Cardiac fibroblast (primary cell): Measurements from ENCODE around the gene PTPRN2.
"Not testable (repeated sequence)": the region's sequence is repeated elsewhere in the genome, so short reads cannot be mapped to it uniquely, and the experiment has no call there.

ENCODE experiments used
- DNase-seq, 2 donors: peaks; one replicate each; pipeline versions ENCODE4 v3.0.0 to v3.0.0-alpha.2; 2010; ENCODE audit warnings: low read depth in 2 of 2
- H3K4me3 ChIP-seq, 2 donors: replicated peaks in 1 of 2; 1 replicate in 1 of 2; 2 replicates in 1 of 2; pipeline ENCODE4 v1.5.1; 2011; ENCODE audit warnings: low read depth in 2 of 2, low read length in 2 of 2, mild to moderate bottlenecking in 2 of 2, moderate library complexity in 1 of 2
- TF ChIP-seq, protein P1 (sequence below): IDR thresholded peaks from one replicate; pipeline ENCODE4 v1.5.1; 2011; ENCODE audit warnings: low read depth, mild to moderate bottlenecking, low read length, inconsistent platforms

The PTPRN2 gene

DNA sequence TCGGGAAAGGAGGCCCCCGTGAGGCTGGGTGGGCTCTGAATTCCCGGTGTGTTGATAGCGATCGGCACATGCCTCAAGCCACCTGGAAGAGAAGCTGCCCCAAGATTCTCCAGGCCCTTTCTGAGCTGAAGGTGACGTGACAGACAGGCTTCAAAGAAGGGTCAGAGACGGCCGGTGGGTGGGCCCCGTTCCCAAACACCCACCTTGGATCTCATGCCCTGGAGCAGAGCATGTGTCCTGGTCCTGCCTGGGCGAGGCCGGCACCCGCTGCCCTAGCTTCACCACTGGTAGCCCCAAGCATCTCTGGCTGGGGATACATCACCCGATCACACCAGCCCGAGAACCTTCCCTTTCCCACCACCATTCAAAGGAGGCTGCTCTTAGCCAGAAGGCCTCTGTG is 851.8 kb downstream of the PTPRN2 start:
- H3K4me3 ChIP-seq, result no peak overlapping the region
- TF ChIP-seq, protein P1, sequence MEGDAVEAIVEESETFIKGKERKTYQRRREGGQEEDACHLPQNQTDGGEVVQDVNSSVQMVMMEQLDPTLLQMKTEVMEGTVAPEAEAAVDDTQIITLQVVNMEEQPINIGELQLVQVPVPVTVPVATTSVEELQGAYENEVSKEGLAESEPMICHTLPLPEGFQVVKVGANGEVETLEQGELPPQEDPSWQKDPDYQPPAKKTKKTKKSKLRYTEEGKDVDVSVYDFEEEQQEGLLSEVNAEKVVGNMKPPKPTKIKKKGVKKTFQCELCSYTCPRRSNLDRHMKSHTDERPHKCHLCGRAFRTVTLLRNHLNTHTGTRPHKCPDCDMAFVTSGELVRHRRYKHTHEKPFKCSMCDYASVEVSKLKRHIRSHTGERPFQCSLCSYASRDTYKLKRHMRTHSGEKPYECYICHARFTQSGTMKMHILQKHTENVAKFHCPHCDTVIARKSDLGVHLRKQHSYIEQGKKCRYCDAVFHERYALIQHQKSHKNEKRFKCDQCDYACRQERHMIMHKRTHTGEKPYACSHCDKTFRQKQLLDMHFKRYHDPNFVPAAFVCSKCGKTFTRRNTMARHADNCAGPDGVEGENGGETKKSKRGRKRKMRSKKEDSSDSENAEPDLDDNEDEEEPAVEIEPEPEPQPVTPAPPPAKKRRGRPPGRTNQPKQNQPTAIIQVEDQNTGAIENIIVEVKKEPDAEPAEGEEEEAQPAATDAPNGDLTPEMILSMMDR, result no peak
- no peak for DNase-seq

DNA sequence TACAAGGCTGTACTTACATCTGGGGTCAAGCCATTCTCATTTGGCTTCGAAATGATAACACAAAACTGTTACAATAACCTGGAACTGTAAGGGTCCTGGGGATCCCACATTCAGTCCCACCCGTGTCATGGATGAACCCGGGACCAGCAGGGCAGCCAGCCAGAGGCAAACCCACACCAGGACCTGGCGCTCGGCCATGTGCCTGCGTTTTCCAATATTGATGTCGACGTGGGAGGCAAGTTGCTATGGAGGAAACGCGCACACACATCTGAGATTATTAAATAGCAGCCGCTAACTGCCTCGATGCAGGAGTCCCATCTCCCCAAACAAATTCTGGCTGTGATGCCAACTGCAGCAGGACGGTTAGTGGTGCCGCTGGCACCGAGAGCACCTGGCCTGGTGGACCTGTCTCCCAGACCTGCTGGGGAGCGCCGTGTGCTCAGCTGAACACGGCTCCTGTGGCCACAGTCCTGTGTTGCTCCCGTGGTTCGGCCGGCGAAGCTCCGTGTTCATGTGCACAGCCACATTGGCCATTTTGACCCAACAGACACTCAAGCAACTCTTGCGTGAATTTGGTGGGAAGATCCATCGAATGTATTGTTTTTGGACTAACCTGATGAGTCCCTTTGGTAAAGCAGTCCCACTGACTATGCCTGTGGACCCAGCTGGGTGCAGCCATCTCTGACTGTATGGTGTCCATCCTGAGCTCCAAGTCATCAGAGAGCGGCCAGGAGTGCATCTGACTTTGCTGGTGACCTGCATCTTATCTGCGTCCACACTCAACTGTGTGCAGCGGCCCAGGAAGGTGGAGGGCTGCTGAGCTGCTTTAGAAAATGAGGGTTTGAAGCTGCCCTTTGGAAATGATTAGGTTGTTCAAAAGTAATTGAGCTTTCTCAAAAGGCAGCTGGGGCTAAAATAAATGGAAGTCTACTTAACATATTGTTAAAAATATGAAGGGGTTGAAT is 852.7 kb downstream of the PTPRN2 start:
- TF ChIP-seq, protein P1, result no peak
- no peak overlapping the region for H3K4me3 ChIP-seq
- no peak for DNase-seq

DNA sequence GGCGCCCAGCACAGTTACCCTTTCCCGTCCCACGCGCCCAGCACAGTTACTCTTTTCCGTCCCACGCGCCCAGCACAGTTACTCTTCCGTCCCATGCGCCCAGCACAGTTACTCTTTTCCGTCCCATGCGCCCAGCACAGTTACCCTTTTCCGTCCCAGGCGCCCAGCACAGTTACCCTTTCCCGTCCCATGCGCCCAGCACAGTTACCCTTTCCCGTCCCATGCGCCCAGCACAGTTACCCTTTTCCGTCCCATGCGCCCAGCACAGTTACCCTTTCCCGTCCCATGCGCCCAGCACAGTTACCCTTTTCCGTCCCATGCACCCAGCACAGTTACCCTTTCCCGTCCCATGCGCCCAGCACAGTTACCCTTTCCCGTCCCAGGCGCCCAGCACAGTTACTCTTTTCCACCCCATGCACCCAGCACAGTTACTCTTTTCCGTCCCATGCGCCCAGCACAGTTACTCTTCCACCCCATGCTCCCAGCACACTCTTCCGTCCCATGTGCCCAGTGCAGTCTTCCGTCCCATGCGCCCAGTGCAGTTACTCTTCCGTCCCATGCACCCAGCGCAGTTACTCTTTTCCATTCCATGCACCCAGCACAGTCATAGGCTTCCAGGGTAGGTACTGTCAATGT is 853.7 kb downstream of the PTPRN2 start:
- H3K4me3 ChIP-seq, DNase-seq: not testable (repeated sequence)

DNA sequence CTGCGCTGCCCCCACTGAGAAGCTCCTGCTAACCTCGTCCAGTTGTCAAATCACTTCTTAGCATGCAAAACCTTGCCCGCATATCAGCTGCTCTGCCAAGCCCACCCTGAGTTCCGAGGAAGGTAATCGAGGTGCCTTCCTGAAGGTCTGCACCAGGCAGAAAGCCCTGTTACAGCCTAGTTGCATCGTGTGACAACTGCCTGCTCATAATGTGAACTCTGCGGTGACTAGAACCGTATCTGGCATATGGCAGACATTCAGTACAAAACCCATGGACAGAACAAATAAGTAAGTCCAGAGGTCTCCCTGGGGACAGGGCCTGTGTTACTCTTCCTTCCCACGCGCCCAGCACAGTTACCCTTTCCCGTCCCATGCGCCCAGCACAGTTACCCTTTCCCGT is 856.5 kb downstream of the PTPRN2 start:
- H3K4me3 ChIP-seq, result no peak overlapping the region
- TF ChIP-seq, protein P1, result no peak
- no peak for DNase-seq

DNA sequence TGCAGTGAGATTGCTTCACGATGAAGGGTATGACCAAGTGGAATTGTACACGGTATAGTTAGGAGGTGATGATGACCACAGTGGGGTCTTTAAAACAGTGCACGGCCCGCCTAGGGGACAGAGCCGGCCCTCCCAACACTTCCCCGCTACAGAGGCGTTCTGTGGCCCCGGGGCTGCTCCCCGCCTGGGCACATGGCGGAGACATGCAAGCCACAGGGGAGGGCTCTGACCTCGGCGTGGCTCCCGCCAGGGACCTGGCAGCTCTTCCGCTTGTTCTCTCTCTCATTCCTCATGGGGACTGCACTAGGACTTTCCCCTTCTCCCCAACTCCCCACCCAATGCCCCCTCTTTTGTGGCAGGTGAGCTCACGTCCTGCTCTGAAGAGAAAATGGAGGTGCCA is 857.0 kb downstream of the PTPRN2 start:
- DNase-seq, result no peak
- H3K4me3 ChIP-seq, result no peak overlapping the region
- TF ChIP-seq, protein P1, result no peak

DNA sequence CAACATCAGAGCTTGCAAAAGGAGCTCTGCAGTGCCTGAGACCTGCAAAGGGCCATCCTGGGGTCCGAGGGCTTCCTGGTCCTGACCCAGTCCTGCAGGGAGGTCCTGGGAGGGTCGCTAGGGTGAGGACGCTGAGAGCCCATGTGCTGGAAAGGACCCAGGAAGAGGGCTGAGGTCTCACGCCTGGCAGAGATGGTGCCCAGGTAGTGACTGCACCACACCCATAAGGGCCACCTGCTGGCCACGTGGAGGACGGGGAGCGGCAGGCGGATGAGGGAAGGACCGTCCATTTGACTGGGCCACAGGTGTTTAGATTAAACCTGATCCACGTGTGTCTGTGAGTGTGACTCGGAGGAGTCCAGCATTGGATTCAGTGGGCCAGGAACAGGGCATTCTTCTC is 858.1 kb downstream of the PTPRN2 start:
- TF ChIP-seq, protein P1, result no peak
- DNase-seq, result no peak
- H3K4me3 ChIP-seq, result no peak overlapping the region

DNA sequence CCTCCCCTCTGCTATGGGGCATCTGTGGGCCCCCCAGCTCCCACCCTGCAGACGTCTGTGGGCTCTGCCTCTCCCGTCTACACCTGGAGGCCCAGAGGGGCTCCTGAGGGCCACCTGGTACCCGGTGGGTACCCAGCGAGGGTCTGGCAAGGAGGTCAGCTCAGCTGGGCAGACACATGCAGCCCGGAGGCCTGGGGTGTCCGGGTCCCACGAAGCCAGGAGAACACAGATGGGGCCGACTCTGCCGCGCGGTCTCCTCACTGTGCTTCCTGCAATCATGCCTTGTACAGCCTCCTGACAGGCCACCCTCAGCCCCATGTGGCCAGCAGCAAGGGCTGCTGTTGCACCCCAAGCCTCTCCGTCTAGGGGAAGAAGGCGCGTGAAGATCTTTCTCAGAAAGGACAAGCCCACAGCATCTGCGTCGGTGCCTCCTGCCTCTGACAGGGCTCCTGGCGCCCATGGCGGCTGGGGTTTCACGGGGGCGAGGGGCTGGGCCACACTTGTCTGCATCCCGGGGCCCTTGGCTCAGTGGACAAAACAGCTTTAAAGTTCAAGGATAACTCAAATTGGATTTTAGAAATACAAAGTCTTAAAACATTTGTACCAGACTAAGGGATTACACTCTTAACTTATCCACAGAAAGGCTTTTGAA is 859.5 kb downstream of the PTPRN2 start:
- DNase-seq, result no peak
- TF ChIP-seq, protein P1, result no peak
- H3K4me3 ChIP-seq, result no peak overlapping the region
